GM21576 (cell line): ENCODE results near the gene AQP6.

Experiments used
- ATAC-seq: cut with Tn5 transposase; IDR thresholded peaks from one replicate; pipeline ENCODE4 v1.9.1; 2021; ENCODE audit warnings: mild to moderate bottlenecking, moderate library complexity; ENCODE audit not compliant: unreplicated experiment

The AQP6 gene

GRCh38 chr12:50025187-50026059, 52.7 kb downstream of the AQP6 start, which contains the start of gene RACGAP1:
Gene RACGAP1 (minus strand): TSS chr12:50025494. CDS start chr12:50016715, 8,779 bp downstream.
- ATAC-seq: peak; percentile 94

- no peak for ATAC-seq
Observed at GRCh38 chr12:50026691-50027090, 53.9 kb downstream of the AQP6 start.
